ENCODE results near the gene MMRN2.

Gene MMRN2

GRCh38 chr10:86931872-86932271 is 25.5 kb downstream of the MMRN2 start:
- TF ChIP-seq TAF1 (IDR thresholded peaks at IDR 0.05; ENCODE audit: borderline replicate concordance, insufficient read depth, low read length): no peak
- TF ChIP-seq POLR2AphosphoS5 (IDR thresholded peaks at IDR 0.05; ENCODE audit: low read depth, low read length): no peak
- no peak for TF ChIP-seq SIN3A (IDR thresholded peaks at IDR 0.05; ENCODE audit: borderline replicate concordance, insufficient read depth, low read length)
- TF ChIP-seq FOXP2 (optimal IDR thresholded peaks at IDR 0.05; ENCODE audit: borderline replicate concordance, extremely low read depth, extremely low read length, insufficient read depth): no peak
- TF ChIP-seq, protein P1, sequence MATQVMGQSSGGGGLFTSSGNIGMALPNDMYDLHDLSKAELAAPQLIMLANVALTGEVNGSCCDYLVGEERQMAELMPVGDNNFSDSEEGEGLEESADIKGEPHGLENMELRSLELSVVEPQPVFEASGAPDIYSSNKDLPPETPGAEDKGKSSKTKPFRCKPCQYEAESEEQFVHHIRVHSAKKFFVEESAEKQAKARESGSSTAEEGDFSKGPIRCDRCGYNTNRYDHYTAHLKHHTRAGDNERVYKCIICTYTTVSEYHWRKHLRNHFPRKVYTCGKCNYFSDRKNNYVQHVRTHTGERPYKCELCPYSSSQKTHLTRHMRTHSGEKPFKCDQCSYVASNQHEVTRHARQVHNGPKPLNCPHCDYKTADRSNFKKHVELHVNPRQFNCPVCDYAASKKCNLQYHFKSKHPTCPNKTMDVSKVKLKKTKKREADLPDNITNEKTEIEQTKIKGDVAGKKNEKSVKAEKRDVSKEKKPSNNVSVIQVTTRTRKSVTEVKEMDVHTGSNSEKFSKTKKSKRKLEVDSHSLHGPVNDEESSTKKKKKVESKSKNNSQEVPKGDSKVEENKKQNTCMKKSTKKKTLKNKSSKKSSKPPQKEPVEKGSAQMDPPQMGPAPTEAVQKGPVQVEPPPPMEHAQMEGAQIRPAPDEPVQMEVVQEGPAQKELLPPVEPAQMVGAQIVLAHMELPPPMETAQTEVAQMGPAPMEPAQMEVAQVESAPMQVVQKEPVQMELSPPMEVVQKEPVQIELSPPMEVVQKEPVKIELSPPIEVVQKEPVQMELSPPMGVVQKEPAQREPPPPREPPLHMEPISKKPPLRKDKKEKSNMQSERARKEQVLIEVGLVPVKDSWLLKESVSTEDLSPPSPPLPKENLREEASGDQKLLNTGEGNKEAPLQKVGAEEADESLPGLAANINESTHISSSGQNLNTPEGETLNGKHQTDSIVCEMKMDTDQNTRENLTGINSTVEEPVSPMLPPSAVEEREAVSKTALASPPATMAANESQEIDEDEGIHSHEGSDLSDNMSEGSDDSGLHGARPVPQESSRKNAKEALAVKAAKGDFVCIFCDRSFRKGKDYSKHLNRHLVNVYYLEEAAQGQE (IDR thresholded peaks at IDR 0.05; ENCODE audit: insufficient read depth in 1 of 2, low read depth in 2 of 2, low read length in 2 of 2): no peak

- TF ChIP-seq TAF1 (IDR thresholded peaks at IDR 0.05; ENCODE audit: borderline replicate concordance, insufficient read depth, low read length) (no peak), POLR2AphosphoS5 (IDR thresholded peaks at IDR 0.05; ENCODE audit: low read depth, low read length) (no peak), FOXP2 (optimal IDR thresholded peaks at IDR 0.05; ENCODE audit: borderline replicate concordance, extremely low read depth, extremely low read length, insufficient read depth) (no peak), SIN3A (IDR thresholded peaks at IDR 0.05; ENCODE audit: borderline replicate concordance, insufficient read depth, low read length) (no peak)
- TF ChIP-seq, protein P1 (IDR thresholded peaks at IDR 0.05; ENCODE audit: insufficient read depth in 1 of 2, low read depth in 2 of 2, low read length in 2 of 2): no peak
Observed at GRCh38 chr10:86929468-86930380, 27.7 kb downstream of the MMRN2 start.

DNA sequence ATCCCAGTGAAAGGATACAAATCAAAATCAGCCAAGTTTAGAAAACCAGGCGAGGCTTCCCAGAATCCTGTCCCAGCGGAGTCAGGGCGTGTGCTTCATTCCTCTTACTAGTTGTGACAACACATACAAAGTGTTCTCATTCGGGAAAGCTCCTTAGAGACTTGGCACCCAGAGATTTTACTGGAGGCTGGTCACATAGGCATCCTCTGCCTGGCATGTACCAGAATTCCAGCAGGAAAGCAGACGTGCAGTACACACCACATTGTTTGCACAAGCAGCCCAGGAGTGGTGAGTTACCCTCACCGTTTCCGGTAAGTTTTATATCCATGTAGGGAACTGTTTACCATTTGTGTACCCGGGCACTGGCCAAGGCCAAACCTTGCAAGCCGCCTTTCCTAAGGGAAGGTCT is 34.9 kb downstream of the MMRN2 start:
- TF ChIP-seq, protein P1 (IDR thresholded peaks at IDR 0.05; ENCODE audit: insufficient read depth in 1 of 2, low read depth in 2 of 2, low read length in 2 of 2): no peak
- TF ChIP-seq TAF1 (IDR thresholded peaks at IDR 0.05; ENCODE audit: borderline replicate concordance, insufficient read depth, low read length): no peak
- TF ChIP-seq POLR2AphosphoS5 (IDR thresholded peaks at IDR 0.05; ENCODE audit: low read depth, low read length): no peak
- no peak for TF ChIP-seq SIN3A (IDR thresholded peaks at IDR 0.05; ENCODE audit: borderline replicate concordance, insufficient read depth, low read length)
- no peak for TF ChIP-seq FOXP2 (optimal IDR thresholded peaks at IDR 0.05; ENCODE audit: borderline replicate concordance, extremely low read depth, extremely low read length, insufficient read depth)

- TF ChIP-seq TAF1 (IDR thresholded peaks at IDR 0.05; ENCODE audit: borderline replicate concordance, insufficient read depth, low read length) (no peak), SIN3A (IDR thresholded peaks at IDR 0.05; ENCODE audit: borderline replicate concordance, insufficient read depth, low read length) (no peak), FOXP2 (optimal IDR thresholded peaks at IDR 0.05; ENCODE audit: borderline replicate concordance, extremely low read depth, extremely low read length, insufficient read depth) (no peak), POLR2AphosphoS5 (IDR thresholded peaks at IDR 0.05; ENCODE audit: low read depth, low read length) (no peak)
- TF ChIP-seq, protein P1 (IDR thresholded peaks at IDR 0.05; ENCODE audit: insufficient read depth in 1 of 2, low read depth in 2 of 2, low read length in 2 of 2): no peak
Observed at GRCh38 chr10:86918022-86918471, 39.4 kb downstream of the MMRN2 start.
